ENCODE measurements around the gene AUTS2. TPM values are rescaled to one million over a fixed set of nuclear protein-coding genes. Genes with fewer than 3 reads are reported as not detected.

The AUTS2 gene
- total RNA-seq, 2 experiments from 2014 or later = 15.2 to 16.3 TPM

DNA sequence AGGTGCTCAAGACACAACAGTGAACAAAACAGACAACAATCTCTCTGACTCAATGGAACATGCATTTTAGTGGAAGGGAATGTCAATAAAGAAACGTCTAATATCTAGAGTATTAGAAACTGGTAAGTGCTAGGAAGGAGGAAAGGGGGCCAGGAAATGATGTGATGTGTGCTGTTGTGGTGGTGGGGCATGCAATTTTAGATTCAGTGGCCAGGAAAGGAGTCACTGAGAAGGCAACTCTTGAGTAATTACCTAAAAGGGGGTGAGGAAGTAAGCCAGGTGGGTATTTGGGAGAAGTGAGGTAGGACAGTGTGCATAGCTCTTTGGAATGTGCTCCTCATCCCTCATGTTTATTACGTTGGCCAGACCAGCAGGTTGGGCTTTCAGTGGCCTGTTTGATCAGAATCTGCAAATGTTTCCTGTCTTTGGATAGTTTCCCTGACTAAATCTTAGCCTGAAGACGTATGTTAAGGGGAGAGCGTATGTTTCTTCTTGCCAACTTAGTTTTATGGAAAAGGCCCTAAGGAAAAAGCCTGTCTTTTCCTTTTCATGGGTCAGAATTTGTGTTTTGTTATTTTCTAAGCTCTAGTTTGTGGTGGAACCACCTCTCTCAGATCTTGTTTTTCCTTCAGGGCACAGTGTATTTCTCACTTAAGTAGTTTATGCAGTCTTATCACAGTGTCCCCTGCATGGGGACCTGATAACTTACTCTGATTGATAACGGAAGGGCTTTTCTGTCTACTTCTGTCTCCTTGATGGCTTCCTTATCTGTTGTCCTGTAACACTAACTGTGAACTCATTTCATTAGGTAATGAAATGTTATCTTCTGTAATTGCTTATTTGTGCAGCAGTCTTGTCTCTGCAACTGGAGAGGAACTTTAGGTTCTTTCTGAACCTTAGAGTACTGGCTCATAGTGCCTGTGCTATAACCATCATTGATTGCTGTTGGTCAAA is 203.7 kb downstream of the AUTS2 start:
- ATAC-seq (no peak), DNase-seq (no peak)
- CTCF ChIA-PET = no interaction called here
- Mint-ChIP-seq H3K27me3 (ENCODE audit: low read depth) (peaks cover 2% of the 10 kb centered on the region), H3K27ac (no peak overlapping the region), H3K4me1 (ENCODE audit: low read depth) (peaks cover 13% of the 10 kb centered on the region), H3K36me3 (ENCODE audit: low read depth) (no peaks in the 10 kb centered on the region), H3K4me3 (no peak overlapping the region), H3K9me3 (ENCODE audit: insufficient read depth) (no peaks in the 10 kb centered on the region)
- POLR2A ChIA-PET = no interaction called here

DNA sequence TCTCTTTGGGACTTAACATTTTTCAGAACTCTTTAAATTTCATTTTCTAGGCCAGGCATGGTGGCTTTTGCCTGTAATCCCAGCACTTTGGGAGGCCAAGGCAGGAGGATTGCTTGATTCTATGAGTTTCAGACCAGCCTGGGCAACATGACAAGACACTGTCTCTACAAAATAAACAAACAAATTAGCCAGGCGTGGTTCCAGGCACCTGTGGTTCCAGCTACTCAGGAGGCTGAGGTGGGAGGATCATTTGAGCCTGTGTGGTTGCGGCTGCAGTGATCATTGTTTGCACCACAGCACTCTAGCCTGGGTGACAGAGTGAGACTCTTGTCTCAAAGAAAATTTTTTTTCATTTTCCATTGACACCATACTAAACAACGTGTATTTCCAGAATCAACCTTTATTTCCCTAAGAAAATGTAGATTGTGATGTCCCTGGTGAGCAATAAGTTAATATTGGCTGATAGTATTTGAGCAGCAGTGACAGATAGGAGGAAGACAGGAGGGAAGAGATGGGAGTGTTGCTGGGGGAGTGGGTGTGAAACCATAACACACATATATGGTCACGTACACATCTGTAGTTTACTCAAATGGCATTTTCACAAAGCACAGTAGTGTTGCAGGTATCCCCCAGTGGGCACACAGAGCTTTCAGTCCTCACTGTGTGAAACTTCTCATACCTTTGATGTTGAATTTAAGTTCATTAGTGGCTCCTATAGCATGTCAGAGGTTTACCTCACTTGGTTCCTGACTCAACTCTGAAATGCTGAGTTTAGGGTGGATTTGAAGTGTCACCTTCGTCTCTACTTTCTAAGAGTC is 205.6 kb downstream of the AUTS2 start:
- H3K4me3 Mint-ChIP-seq = no peak overlapping the region

DNA sequence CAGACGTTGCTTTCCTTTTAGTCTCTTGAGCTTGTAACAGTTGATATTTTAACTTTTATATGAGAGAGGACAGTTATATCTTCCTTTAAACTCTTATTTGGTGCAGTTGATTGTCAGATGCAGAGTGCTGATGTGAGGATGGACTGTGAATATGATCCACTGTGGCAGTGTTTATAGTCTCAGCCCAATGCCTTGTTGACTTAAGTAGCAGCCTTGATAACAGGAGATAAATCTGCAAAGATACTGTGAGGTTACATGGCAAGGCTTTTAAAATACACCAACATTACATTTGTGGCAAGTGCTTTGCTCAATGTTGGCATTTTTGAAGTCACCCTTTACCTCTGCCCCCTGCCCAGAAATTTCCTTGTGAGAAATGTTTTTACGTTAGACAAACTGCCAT is 206.7 kb downstream of the AUTS2 start:
- no peaks in the 10 kb centered on the region for H3K36me3 Mint-ChIP-seq (ENCODE audit: low read depth)
- no peak overlapping the region for H3K27ac Mint-ChIP-seq
- H3K9me3 Mint-ChIP-seq (ENCODE audit: insufficient read depth) = no peaks in the 10 kb centered on the region
- DNase-seq = no peak
- H3K4me3 Mint-ChIP-seq = no peak overlapping the region
- CTCF ChIA-PET = no interaction called here
- peaks cover 13% of the 10 kb centered on the region for H3K4me1 Mint-ChIP-seq (ENCODE audit: low read depth)
- POLR2A ChIA-PET = no interaction called here
- peaks cover 2% of the 10 kb centered on the region for H3K27me3 Mint-ChIP-seq (ENCODE audit: low read depth)
- no peak for ATAC-seq

More for the DNA sequence above, 205.6 kb downstream of the AUTS2 start:
- peaks cover 13% of the 10 kb centered on the region for H3K4me1 Mint-ChIP-seq (ENCODE audit: low read depth)
- no peak overlapping the region for H3K27ac Mint-ChIP-seq
- H3K9me3 Mint-ChIP-seq (ENCODE audit: insufficient read depth) = no peaks in the 10 kb centered on the region
- H3K27me3 Mint-ChIP-seq (ENCODE audit: low read depth) = peaks cover 2% of the 10 kb centered on the region
- CTCF ChIA-PET = no interaction called here
- ATAC-seq = peak; percentile 47
- POLR2A ChIA-PET = no interaction called here
- no peak for DNase-seq
- H3K36me3 Mint-ChIP-seq (ENCODE audit: low read depth) = no peaks in the 10 kb centered on the region

DNA sequence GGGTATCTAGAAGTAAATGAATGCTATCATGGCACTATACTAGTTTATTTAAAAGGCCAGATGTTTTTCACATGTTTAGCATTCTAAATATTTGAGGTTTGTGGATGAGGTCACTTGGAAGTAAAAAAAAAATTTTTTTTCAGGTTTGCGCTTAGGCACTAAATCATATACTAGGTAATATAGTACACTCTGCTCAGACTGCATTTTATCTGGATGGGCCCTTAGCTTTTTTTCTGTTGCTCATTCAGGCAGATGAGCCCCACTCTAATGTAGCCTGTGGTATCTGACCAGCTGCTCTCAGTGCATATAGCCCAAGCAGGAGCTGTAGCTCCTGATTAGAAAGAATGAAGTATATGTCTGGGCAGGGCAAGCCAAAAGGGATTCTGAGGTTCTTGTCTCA is 210.1 kb downstream of the AUTS2 start:
- DNase-seq (no peak), ATAC-seq (no peak)
- ChIA-PET POLR2A (interaction anchor here (0.5 kb wide), 1 partner anchor 23 kb away, joined by 3 read pairs; no protein-coding TSS in a partner anchor), CTCF (no interaction called here)
- Mint-ChIP-seq H3K9me3 (ENCODE audit: insufficient read depth) (no peaks in the 10 kb centered on the region), H3K4me1 (ENCODE audit: low read depth) (peaks cover 13% of the 10 kb centered on the region), H3K36me3 (ENCODE audit: low read depth) (no peaks in the 10 kb centered on the region), H3K27me3 (ENCODE audit: low read depth) (peaks cover 6% of the 10 kb centered on the region), H3K27ac (no peak overlapping the region), H3K4me3 (no peak overlapping the region)

DNA sequence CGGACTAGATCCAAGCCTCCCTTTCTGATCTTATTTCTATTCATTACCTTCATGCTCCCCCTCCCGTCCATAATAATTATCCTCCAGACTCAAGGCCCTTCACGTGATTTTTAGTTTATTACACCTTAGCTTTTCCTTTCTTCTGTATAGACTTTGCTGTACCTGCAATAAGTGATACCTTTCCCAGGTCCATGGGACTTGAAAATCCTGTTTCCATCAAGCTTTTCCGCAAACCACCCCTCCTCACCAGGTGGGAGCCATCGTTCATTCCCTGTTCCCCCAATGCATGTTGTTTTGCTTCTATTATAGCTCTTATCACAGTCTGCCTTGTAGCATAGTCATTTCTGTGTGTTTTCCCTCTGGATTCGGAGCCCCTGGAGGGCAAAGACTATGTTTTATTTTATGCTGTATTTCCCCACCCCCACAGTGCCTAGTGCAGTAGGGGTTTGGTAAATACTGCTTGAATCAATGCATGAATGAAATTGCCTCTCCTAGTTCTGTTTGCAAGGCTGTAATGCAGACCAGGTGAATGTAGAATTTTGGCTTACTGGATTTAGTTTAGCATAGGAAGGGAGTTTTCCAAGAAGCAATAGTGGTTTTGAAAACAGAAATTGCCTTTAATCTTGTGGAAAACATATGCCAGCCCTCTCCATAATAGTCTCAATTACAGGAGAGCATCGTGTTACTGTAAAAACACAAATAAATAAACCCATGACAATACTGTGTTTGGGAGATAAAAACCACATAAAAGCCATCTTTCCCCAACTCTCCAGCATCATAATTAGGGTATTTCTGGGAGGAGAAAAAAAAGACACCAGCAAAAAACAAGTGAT is 213.4 kb downstream of the AUTS2 start:
- Mint-ChIP-seq H3K4me3 (no peak overlapping the region), H3K27ac (no peak overlapping the region), H3K9me3 (ENCODE audit: insufficient read depth) (no peaks in the 10 kb centered on the region), H3K4me1 (ENCODE audit: low read depth) (no peaks in the 10 kb centered on the region), H3K36me3 (ENCODE audit: low read depth) (no peaks in the 10 kb centered on the region), H3K27me3 (ENCODE audit: low read depth) (peaks cover 5% of the 10 kb centered on the region)
- ChIA-PET POLR2A (no interaction called here), CTCF (no interaction called here)
- DNase-seq (no peak), ATAC-seq (no peak)

- no peaks in the 10 kb centered on the region for H3K9me3 Mint-ChIP-seq (ENCODE audit: insufficient read depth)
- DNase-seq = no peak
These were observed 214.5 kb downstream of the AUTS2 start for GRCh38 chr7:69812756-69813155.

GRCh38 chr7:69813637-69814240 is 215.5 kb downstream of the AUTS2 start:
- H3K27me3 Mint-ChIP-seq (ENCODE audit: low read depth) = peaks cover 5% of the 10 kb centered on the region
- no peaks in the 10 kb centered on the region for H3K9me3 Mint-ChIP-seq (ENCODE audit: insufficient read depth)
- ChIA-PET POLR2A (no interaction called here), CTCF (no interaction called here)
- H3K36me3 Mint-ChIP-seq (ENCODE audit: low read depth) = no peaks in the 10 kb centered on the region
- no peak for DNase-seq
- no peak for ATAC-seq
- no peak overlapping the region for H3K27ac Mint-ChIP-seq
- no peak overlapping the region for H3K4me3 Mint-ChIP-seq
- no peaks in the 10 kb centered on the region for H3K4me1 Mint-ChIP-seq (ENCODE audit: low read depth)

More at GRCh38 chr7:69812756-69813155, 214.5 kb downstream of the AUTS2 start:
- CTCF ChIA-PET = no interaction called here
- no peak for ATAC-seq
- peaks cover 5% of the 10 kb centered on the region for H3K27me3 Mint-ChIP-seq (ENCODE audit: low read depth)
- H3K27ac Mint-ChIP-seq = no peak overlapping the region
- no peaks in the 10 kb centered on the region for H3K4me1 Mint-ChIP-seq (ENCODE audit: low read depth)
- H3K36me3 Mint-ChIP-seq (ENCODE audit: low read depth) = no peaks in the 10 kb centered on the region
- no peak overlapping the region for H3K4me3 Mint-ChIP-seq
- POLR2A ChIA-PET = no interaction called here

DNA sequence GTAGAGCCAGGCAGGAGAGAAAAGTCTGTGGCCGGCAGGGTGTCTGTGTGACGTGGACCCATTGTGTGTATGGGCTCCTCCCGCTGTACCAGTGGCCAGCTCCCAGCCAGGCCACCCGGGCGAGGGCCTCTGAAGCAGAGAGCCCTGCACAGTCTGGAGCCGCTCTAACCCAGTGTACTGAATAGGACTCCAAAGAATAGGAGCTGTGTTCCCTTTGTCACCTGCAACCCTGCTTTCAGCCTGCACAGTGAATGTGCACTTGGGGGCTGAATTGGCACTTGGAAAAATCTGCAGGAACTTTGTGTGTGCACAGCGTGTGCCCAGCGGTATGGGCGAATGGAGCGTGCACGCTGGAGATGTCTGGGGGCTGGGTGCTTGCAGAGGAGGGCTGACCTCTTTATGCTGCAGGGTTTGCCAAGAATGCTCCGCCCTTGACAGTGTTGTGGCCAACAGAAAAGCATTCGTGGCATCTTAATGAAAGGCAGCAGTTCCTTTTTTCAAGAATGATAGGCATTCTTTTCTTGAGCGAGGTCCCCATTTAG is 216.2 kb downstream of the AUTS2 start:
- no peak overlapping the region for H3K4me3 Mint-ChIP-seq
- H3K9me3 Mint-ChIP-seq (ENCODE audit: insufficient read depth) = no peaks in the 10 kb centered on the region
- ChIA-PET CTCF (no interaction called here), POLR2A (no interaction called here)
- H3K27me3 Mint-ChIP-seq (ENCODE audit: low read depth) = peaks cover 5% of the 10 kb centered on the region
- ATAC-seq (no peak), DNase-seq (no peak)
- H3K27ac Mint-ChIP-seq = no peak overlapping the region
- no peaks in the 10 kb centered on the region for H3K36me3 Mint-ChIP-seq (ENCODE audit: low read depth)
- H3K4me1 Mint-ChIP-seq (ENCODE audit: low read depth) = no peaks in the 10 kb centered on the region

DNA sequence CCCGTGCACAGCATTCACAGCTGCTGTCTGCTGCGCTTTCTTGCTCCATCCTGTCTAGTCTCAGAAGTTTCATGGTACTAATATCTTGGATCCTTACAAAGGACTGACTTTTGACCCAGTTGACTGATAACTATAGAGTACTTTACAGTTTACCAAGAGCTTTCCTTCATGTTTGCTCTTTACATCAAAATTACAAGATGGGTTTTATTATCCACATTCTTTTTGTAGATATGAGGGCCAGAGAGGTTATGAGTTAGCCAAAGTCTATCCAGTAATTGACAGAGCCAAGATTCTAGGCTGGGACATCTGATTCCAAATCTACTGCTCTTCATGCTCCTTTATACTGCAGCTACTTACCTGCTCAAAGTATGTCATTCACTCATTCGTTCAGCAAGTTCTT is 218.2 kb downstream of the AUTS2 start:
- POLR2A ChIA-PET = no interaction called here
- no peak for ATAC-seq
- no peaks in the 10 kb centered on the region for H3K36me3 Mint-ChIP-seq (ENCODE audit: low read depth)
- CTCF ChIA-PET = no interaction called here
- no peaks in the 10 kb centered on the region for H3K4me1 Mint-ChIP-seq (ENCODE audit: low read depth)
- H3K27me3 Mint-ChIP-seq (ENCODE audit: low read depth) = peaks cover 5% of the 10 kb centered on the region
- DNase-seq = no peak
- H3K4me3 Mint-ChIP-seq = no peak overlapping the region
- no peak overlapping the region for H3K27ac Mint-ChIP-seq
- no peaks in the 10 kb centered on the region for H3K9me3 Mint-ChIP-seq (ENCODE audit: insufficient read depth)

DNA sequence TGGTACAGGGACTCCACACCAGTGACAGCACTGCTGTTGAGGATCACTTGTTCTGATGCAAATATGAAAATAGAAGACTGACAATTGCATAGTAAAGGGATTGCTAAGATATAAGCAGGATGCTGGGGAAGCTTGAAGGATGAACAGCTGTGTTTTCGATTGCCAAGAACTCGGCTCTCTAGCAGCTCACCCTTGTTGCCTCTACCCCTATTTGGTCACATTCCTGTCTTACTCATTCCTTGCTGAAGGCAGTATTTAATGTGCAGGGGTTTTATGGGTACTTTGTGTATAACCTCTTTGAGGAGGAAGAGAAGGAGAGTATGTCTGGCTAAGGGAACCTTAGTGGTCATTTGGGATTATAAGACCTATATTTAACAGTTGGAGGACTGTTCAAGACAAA is 218.8 kb downstream of the AUTS2 start:
- Mint-ChIP-seq H3K4me3 (no peak overlapping the region), H3K27me3 (ENCODE audit: low read depth) (peaks cover 5% of the 10 kb centered on the region), H3K4me1 (ENCODE audit: low read depth) (no peaks in the 10 kb centered on the region), H3K36me3 (ENCODE audit: low read depth) (no peaks in the 10 kb centered on the region), H3K9me3 (ENCODE audit: insufficient read depth) (no peaks in the 10 kb centered on the region), H3K27ac (no peak overlapping the region)
- CTCF ChIA-PET = no interaction called here
- DNase-seq (no peak), ATAC-seq (no peak)
- POLR2A ChIA-PET = no interaction called here

DNA sequence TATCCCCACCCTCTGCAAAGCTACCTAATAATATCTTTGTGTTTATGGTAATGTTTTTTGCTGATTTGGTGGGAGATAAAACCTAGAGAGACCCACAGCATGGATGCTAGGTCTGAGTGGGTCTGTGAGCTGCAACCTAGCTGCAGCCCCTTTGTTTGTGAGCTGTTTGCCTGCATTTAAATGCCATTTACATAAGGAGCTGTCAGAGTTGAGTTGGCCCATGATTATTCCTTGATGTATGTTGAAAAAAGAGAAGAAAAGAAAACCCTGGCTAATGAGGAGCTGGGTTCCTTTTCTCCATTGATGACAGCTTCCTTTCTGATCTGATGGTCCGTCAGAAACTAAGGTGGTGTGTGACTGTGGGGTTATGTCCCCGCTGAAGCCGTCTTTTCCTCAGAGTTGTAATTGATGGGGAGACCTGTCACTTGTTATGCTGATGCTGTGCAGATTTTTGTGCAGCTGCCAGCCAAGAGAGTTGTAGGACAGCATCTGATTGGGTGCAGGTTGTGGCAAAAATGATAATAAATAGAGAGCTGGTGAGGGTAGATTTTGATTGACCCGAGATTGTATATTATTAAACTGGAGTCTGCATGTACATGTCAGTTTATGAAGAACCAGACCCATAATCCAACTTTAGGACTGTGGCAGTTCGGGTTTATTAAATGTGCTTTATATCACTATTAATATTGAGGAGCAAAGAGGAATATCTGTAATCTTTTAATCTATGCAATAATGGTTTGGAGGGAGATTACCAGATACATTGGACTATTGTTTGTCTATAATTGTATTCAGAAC is 219.8 kb downstream of the AUTS2 start:
- no peak for DNase-seq
- no peak for ATAC-seq
- Mint-ChIP-seq H3K36me3 (ENCODE audit: low read depth) (no peaks in the 10 kb centered on the region), H3K4me3 (no peak overlapping the region), H3K27ac (no peak overlapping the region), H3K27me3 (ENCODE audit: low read depth) (peaks cover 7% of the 10 kb centered on the region), H3K4me1 (ENCODE audit: low read depth) (no peaks in the 10 kb centered on the region), H3K9me3 (ENCODE audit: insufficient read depth) (no peaks in the 10 kb centered on the region)
- ChIA-PET POLR2A (no interaction called here), CTCF (no interaction called here)

Data from activated CD8-positive, alpha-beta T cell treated with anti-CD3 and anti-CD28 coated beads, Interleukin-2, amount 10 ng/mL, durations not matched to agents 7 days and 5 days (primary cell).